Measurements from ENCODE around the gene SLC6A1.

GRCh38 chr3:11033871-11034270, 41.3 kb downstream of the SLC6A1 start:
- TF ChIP-seq EZH2phosphoT487 (IDR thresholded peaks at IDR 0.05; ENCODE audit: borderline replicate concordance, low read depth, low read length) (no peak), CTCF (conservative IDR thresholded peaks at IDR 0.05; ENCODE audit: low read length) (no peak)
